Measurements from ENCODE around the gene ANO7.

The ANO7 gene

GRCh38 chr2:241158546-241158900, 30.0 kb upstream of the ANO7 start:
- DNase-seq (ENCODE audit: low spot score) = no peak

GRCh38 chr2:241159116-241159515, 29.4 kb upstream of the ANO7 start:
- no peak for DNase-seq (ENCODE audit: low spot score)

- no peak for DNase-seq (ENCODE audit: low spot score)
These were observed 28.2 kb upstream of the ANO7 start for GRCh38 chr2:241160318-241160717.

GRCh38 chr2:241161646-241162281, 26.7 kb upstream of the ANO7 start:
- DNase-seq (ENCODE audit: low spot score) = no peak

- no peak for DNase-seq (ENCODE audit: low spot score)
These were observed 24.8 kb upstream of the ANO7 start for GRCh38 chr2:241163601-241164118.

- no peak for DNase-seq (ENCODE audit: low spot score)
These were observed 20.1 kb upstream of the ANO7 start for GRCh38 chr2:241168366-241168765.

- no peak for DNase-seq (ENCODE audit: low spot score)
These were observed 14.9 kb upstream of the ANO7 start for GRCh38 chr2:241173557-241173956.

- no peak for DNase-seq (ENCODE audit: low spot score)
These were observed 10.7 kb upstream of the ANO7 start for GRCh38 chr2:241177526-241178334.

GRCh38 chr2:241178961-241179360, 9.5 kb upstream of the ANO7 start:
- DNase-seq (ENCODE audit: low spot score) = no peak

GRCh38 chr2:241179899-241180298, 8.6 kb upstream of the ANO7 start:
- DNase-seq (ENCODE audit: low spot score) = no peak

- DNase-seq (ENCODE audit: low spot score) = no peak
These were observed 8.0 kb upstream of the ANO7 start for GRCh38 chr2:241180495-241180894.

GRCh38 chr2:241182126-241182525, 6.4 kb upstream of the ANO7 start:
- DNase-seq (ENCODE audit: low spot score) = no peak

- DNase-seq (ENCODE audit: low spot score) = no peak
These were observed 5.8 kb upstream of the ANO7 start for GRCh38 chr2:241182531-241183133.

GRCh38 chr2:241183221-241183620, 5.3 kb upstream of the ANO7 start:
- DNase-seq (ENCODE audit: low spot score) = no peak

GRCh38 chr2:241184901-241185300, 3.6 kb upstream of the ANO7 start:
- no peak for DNase-seq (ENCODE audit: low spot score)

GRCh38 chr2:241185961-241186360, 2.5 kb upstream of the ANO7 start:
- no peak for DNase-seq (ENCODE audit: low spot score)

GRCh38 chr2:241187101-241187917, 1.2 kb upstream of the ANO7 start:
- DNase-seq (ENCODE audit: low spot score) = no peak

GRCh38 chr2:241187918-241188234, 601 bp upstream of the ANO7 start:
- DNase-seq (ENCODE audit: low spot score) = no peak

GRCh38 chr2:241189093-241189855, 797 bp downstream of the ANO7 start:
- no peak for DNase-seq (ENCODE audit: low spot score)

GRCh38 chr2:241189856-241190201, 1.4 kb downstream of the ANO7 start:
- no peak for DNase-seq (ENCODE audit: low spot score)

- DNase-seq (ENCODE audit: low spot score) = no peak
These were observed 2.0 kb downstream of the ANO7 start for GRCh38 chr2:241190291-241190981.
